WTC11 (cell line): ENCODE data around the gene TBL1XR1. TPM values are rescaled to one million over a fixed set of nuclear protein-coding genes. Genes with fewer than 3 reads are reported as not detected.
A peak's percentile ranks its signal among the peaks of the same experiment; 100 is the strongest.

Experiments used
- ATAC-seq: fragments of 200-7000 bp; cut with Tn5 transposase; 2 replicates; pipeline ENCODE4 v1.10.0; 2021; ENCODE audit warnings: mild to moderate bottlenecking, moderate library complexity
- CTCF ChIA-PET: fragments of 300-600 bp; sonication (Branson Sonifier 250); formaldehyde crosslinking; loops from one replicate; lab custom pipeline; 2021; ENCODE audit warnings: antibody characterized with exemption; lab: Charles Lee
- POLR2A ChIA-PET: fragments of 350-600 bp; sonication (Branson Sonifier 250); formaldehyde crosslinking; loops from one replicate; lab custom pipeline; 2021; ENCODE audit warnings: antibody characterized with exemption; lab: Charles Lee
- DNase-seq: peaks from one replicate; pipeline ENCODE4 v3.0.0; 2021; ENCODE audit warnings: low spot score
- H3K27ac Mint-ChIP-seq: 2 replicates; pipeline ENCODE4 v1.8.0; 2021; ENCODE audit warnings: mixed read lengths
- H3K27me3 Mint-ChIP-seq: 2 replicates; pipeline ENCODE4 v1.8.0; 2021; ENCODE audit warnings: low read depth, mild to moderate bottlenecking, moderate library complexity, mixed read lengths
- H3K36me3 Mint-ChIP-seq: 2 replicates; pipeline ENCODE4 v1.8.0; 2021; ENCODE audit warnings: mixed read lengths
- H3K4me1 Mint-ChIP-seq: 2 replicates; pipeline ENCODE4 v1.8.0; 2022; ENCODE audit warnings: mixed read lengths
- H3K4me3 Mint-ChIP-seq: 2 replicates; pipeline ENCODE4 v1.8.0; 2021; ENCODE audit warnings: mild to moderate bottlenecking, moderate library complexity, mixed read lengths
- H3K9me3 Mint-ChIP-seq: 2 replicates; pipeline ENCODE4 v1.8.0; 2021; ENCODE audit warnings: mixed read lengths
- NFATC4 ChIP-seq: fragments of 250-450 bp; sonication (Bioruptor Pico); IDR thresholded peaks from 2 replicates; pipeline ENCODE4 v1.9.0; 2021; ENCODE audit warnings: mild to moderate bottlenecking
- NR1H2 ChIP-seq: sonication (generic); formaldehyde crosslinking; IDR thresholded peaks from 2 replicates; pipeline ENCODE4 v1.9.0; 2021; ENCODE audit warnings: mild to moderate bottlenecking, moderate library complexity, missing genetic modification reagents
- NR2C2 ChIP-seq: sonication (generic); formaldehyde crosslinking; IDR thresholded peaks from 2 replicates; pipeline ENCODE4 v1.8.0; 2022; ENCODE audit warnings: mild to moderate bottlenecking, missing genetic modification reagents
- SMAD3 ChIP-seq: sonication (generic); formaldehyde crosslinking; IDR thresholded peaks from 2 replicates; pipeline ENCODE4 v1.8.0; 2022; ENCODE audit warnings: missing genetic modification reagents, mild to moderate bottlenecking, borderline replicate concordance
- SOX15 ChIP-seq: fragments of 250-450 bp; sonication (Bioruptor Pico); IDR thresholded peaks from 2 replicates; pipeline ENCODE4 v1.9.0; 2021; ENCODE audit warnings: mild to moderate bottlenecking
- ZNF219 ChIP-seq: sonication (generic); formaldehyde crosslinking; IDR thresholded peaks from 2 replicates; pipeline ENCODE4 v1.8.0; 2023; ENCODE audit warnings: missing genetic modification reagents, mild to moderate bottlenecking, borderline replicate concordance
- ZNF232 ChIP-seq: sonication (generic); formaldehyde crosslinking; IDR thresholded peaks from 2 replicates; pipeline ENCODE4 v1.8.0; 2022; ENCODE audit warnings: mild to moderate bottlenecking, missing genetic modification reagents
- ZNF671 ChIP-seq: fragments of 250-450 bp; sonication (Bioruptor Pico); IDR thresholded peaks from 2 replicates; pipeline ENCODE4 v1.8.0; 2021; ENCODE audit warnings: mild to moderate bottlenecking
- total RNA-seq: library from RNA; stranded (reverse); gene quantifications from 3 replicates; pipeline ENCODE4 v1.2.3, GENCODE V29; 2021
- TF ChIP-seq, protein P1 (sequence below): sonication (generic); formaldehyde crosslinking; IDR thresholded peaks from 2 replicates; pipeline ENCODE4 v1.8.1; 2023; ENCODE audit warnings: mild to moderate bottlenecking, missing genetic modification reagents, moderate library complexity
- TF ChIP-seq, protein P2 (sequence below): sonication (generic); formaldehyde crosslinking; IDR thresholded peaks from 2 replicates; pipeline ENCODE4 v1.8.1; 2023; ENCODE audit warnings: mild to moderate bottlenecking, missing genetic modification reagents
- TF ChIP-seq, protein P3 (sequence below): sonication (generic); formaldehyde crosslinking; IDR thresholded peaks from 2 replicates; pipeline ENCODE4 v1.8.1; 2023; ENCODE audit warnings: mild to moderate bottlenecking, missing genetic modification reagents, moderate library complexity
- TF ChIP-seq, protein P4 (sequence below): sonication (generic); formaldehyde crosslinking; IDR thresholded peaks from 2 replicates; pipeline ENCODE4 v1.8.1; 2022; ENCODE audit warnings: mild to moderate bottlenecking, missing genetic modification reagents, moderate library complexity, borderline replicate concordance
- TF ChIP-seq, protein P5 (sequence below): sonication (generic); formaldehyde crosslinking; conservative IDR thresholded peaks from 2 replicates; pipeline ENCODE4 v1.8.1; 2022; ENCODE audit warnings: mild to moderate bottlenecking, missing genetic modification reagents
- TF ChIP-seq, protein P6 (sequence below): sonication (generic); formaldehyde crosslinking; IDR thresholded peaks from 2 replicates; pipeline ENCODE4 v1.8.1; 2023; ENCODE audit warnings: mild to moderate bottlenecking, moderate library complexity, missing genetic modification reagents

The TBL1XR1 gene
- total RNA-seq, 1 experiment from 2014 or later, result 148 TPM

DNA sequence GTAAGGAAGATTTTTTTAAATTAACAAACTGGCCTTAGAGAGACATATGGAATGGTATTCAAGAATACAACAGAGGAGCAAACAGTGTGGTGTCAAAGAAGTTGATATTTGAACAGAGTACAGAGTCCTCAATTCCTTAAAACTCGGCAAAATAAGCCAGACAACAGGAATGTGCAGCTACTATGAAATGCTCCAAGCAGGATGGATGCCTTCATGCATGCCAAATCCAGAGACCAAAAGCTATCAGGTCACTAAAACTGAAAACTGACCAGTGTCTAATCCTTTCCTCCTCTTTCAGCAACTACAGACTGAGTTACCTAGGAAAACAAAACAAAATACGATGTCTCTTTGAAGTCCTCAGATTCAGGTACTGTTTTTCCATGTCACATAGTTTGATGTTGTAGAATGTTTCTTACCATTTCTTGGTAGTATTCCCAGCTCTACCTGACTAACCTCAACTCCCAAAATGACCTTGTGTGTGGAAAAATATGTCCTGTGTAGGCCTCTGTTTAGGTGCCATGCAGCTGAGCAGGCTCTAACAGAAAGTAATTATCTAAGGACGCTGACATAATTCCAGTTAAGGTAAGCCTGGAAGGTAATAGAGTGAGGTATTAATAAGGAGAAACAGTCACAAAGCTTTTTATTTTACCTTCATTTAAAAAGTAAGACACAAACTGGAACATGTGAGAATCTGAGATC lies 46.9 kb downstream of the TBL1XR1 start (continued):
- TF ChIP-seq, protein P1, sequence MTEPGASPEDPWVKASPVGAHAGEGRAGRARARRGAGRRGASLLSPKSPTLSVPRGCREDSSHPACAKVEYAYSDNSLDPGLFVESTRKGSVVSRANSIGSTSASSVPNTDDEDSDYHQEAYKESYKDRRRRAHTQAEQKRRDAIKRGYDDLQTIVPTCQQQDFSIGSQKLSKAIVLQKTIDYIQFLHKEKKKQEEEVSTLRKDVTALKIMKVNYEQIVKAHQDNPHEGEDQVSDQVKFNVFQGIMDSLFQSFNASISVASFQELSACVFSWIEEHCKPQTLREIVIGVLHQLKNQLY (CRISPR knock-in tag), result no peak

DNA sequence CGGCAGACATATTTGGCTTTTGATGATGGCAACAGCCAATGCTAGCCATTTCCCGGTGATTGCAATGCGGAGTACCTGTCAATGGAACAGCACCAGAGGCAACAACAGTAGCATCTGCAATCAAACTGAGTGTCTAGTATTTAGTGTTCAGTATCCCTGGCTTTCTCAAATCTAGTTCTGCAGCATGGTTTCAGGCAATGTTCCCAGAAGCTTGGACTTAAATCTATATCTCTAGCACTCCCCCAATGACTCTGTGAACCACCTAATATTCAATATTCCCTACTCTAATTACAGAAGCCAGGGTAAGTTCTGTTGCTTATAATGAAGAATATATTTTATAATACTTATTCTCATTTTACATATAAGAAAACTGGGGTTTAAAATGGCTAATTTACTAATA lies 48.2 kb downstream of the TBL1XR1 start:
- no peak overlapping the region for H3K4me3 Mint-ChIP-seq
- no peaks in the 10 kb centered on the region for H3K27me3 Mint-ChIP-seq
- ATAC-seq, result no peak
- no peak overlapping the region for H3K27ac Mint-ChIP-seq
- H3K36me3 Mint-ChIP-seq, result no peaks in the 10 kb centered on the region
- H3K4me1 Mint-ChIP-seq, result peaks cover 72% of the 10 kb centered on the region
- no peaks in the 10 kb centered on the region for H3K9me3 Mint-ChIP-seq
- CTCF ChIA-PET, result no interaction called here
- TF ChIP-seq SOX15 (no peak), NR1H2 (no peak), ZNF219 (CRISPR knock-in tag) (no peak), SMAD3 (CRISPR knock-in tag) (no peak), NR2C2 (CRISPR knock-in tag) (no peak), ZNF671 (no peak)
- TF ChIP-seq, protein P2, sequence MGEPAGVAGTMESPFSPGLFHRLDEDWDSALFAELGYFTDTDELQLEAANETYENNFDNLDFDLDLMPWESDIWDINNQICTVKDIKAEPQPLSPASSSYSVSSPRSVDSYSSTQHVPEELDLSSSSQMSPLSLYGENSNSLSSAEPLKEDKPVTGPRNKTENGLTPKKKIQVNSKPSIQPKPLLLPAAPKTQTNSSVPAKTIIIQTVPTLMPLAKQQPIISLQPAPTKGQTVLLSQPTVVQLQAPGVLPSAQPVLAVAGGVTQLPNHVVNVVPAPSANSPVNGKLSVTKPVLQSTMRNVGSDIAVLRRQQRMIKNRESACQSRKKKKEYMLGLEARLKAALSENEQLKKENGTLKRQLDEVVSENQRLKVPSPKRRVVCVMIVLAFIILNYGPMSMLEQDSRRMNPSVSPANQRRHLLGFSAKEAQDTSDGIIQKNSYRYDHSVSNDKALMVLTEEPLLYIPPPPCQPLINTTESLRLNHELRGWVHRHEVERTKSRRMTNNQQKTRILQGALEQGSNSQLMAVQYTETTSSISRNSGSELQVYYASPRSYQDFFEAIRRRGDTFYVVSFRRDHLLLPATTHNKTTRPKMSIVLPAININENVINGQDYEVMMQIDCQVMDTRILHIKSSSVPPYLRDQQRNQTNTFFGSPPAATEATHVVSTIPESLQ (CRISPR knock-in tag), result no peak
- TF ChIP-seq, protein P3, sequence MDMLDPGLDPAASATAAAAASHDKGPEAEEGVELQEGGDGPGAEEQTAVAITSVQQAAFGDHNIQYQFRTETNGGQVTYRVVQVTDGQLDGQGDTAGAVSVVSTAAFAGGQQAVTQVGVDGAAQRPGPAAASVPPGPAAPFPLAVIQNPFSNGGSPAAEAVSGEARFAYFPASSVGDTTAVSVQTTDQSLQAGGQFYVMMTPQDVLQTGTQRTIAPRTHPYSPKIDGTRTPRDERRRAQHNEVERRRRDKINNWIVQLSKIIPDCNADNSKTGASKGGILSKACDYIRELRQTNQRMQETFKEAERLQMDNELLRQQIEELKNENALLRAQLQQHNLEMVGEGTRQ (CRISPR knock-in tag), result no peak
- TF ChIP-seq, protein P4, sequence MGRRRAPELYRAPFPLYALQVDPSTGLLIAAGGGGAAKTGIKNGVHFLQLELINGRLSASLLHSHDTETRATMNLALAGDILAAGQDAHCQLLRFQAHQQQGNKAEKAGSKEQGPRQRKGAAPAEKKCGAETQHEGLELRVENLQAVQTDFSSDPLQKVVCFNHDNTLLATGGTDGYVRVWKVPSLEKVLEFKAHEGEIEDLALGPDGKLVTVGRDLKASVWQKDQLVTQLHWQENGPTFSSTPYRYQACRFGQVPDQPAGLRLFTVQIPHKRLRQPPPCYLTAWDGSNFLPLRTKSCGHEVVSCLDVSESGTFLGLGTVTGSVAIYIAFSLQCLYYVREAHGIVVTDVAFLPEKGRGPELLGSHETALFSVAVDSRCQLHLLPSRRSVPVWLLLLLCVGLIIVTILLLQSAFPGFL (CRISPR knock-in tag), result no peak
- TF ChIP-seq, all 79 proteins: peak for 0
- POLR2A ChIA-PET, result interaction anchor here (0.7 kb wide), 1 partner anchor 240 kb away, joined by 3 read pairs; no protein-coding TSS in a partner anchor
- no peak for DNase-seq

DNA sequence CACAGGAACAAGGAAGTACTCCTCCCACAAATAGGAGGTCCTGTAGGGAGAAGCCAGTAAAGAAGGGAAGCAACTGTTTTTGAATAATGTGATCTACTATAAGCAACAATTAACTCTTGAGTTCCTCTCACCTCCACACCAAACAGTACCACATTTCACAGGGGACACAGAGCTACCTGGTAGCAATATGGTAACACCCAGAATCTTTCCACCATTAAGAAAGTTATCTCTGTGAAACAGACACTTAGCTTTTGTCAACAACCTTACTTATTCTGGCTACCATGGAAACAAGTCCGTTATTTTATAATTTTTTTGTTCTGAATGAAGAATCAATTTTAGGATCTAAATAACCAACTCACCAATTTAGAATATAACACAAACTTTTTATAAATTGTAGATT lies 49.5 kb downstream of the TBL1XR1 start:
- TF ChIP-seq, protein P5, sequence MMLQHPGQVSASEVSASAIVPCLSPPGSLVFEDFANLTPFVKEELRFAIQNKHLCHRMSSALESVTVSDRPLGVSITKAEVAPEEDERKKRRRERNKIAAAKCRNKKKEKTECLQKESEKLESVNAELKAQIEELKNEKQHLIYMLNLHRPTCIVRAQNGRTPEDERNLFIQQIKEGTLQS (CRISPR knock-in tag), result no peak
- TF ChIP-seq NR1H2 (no peak), NFATC4 (CRISPR knock-in tag) (no peak), ZNF232 (no peak)
- TF ChIP-seq, protein P6, sequence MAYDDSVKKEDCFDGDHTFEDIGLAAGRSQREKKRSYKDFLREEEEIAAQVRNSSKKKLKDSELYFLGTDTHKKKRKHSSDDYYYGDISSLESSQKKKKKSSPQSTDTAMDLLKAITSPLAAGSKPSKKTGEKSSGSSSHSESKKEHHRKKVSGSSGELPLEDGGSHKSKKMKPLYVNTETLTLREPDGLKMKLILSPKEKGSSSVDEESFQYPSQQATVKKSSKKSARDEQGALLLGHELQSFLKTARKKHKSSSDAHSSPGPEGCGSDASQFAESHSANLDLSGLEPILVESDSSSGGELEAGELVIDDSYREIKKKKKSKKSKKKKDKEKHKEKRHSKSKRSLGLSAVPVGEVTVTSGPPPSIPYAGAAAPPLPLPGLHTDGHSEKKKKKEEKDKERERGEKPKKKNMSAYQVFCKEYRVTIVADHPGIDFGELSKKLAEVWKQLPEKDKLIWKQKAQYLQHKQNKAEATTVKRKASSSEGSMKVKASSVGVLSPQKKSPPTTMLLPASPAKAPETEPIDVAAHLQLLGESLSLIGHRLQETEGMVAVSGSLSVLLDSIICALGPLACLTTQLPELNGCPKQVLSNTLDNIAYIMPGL (CRISPR knock-in tag), result no peak
- ChIA-PET CTCF (no interaction called here), POLR2A (interaction anchor here (0.5 kb wide), 1 partner anchor 33 kb away, joined by 3 read pairs; no protein-coding TSS in a partner anchor)
- H3K27me3 Mint-ChIP-seq, result no peaks in the 10 kb centered on the region
- no peaks in the 10 kb centered on the region for H3K36me3 Mint-ChIP-seq
- DNase-seq, result no peak
- peaks cover 76% of the 10 kb centered on the region for H3K4me1 Mint-ChIP-seq
- H3K4me3 Mint-ChIP-seq, result no peak overlapping the region
- peak overlapping the region; percentile 50 for H3K27ac Mint-ChIP-seq
- no peaks in the 10 kb centered on the region for H3K9me3 Mint-ChIP-seq
- no peak for ATAC-seq
